Stimulated activated CD8-positive, alpha-beta memory T cell treated with anti-CD3 and anti-CD28 coated beads, Interleukin-15, amount 100 ng/mL, for 48 hours (primary cell): ENCODE data around the gene GPSM1.

Experiments used
- DNase-seq, 2 donors: peaks; one replicate each; pipeline ENCODE4 v3.0.0-alpha.2; 2020; ENCODE audit warnings: low read depth in 2 of 2

Gene GPSM1

GRCh38 chr9:136291306-136292025 is 35.9 kb upstream of the GPSM1 start:
- no peak for DNase-seq

GRCh38 chr9:136292026-136292538 is 35.3 kb upstream of the GPSM1 start:
- no peak for DNase-seq

DNA sequence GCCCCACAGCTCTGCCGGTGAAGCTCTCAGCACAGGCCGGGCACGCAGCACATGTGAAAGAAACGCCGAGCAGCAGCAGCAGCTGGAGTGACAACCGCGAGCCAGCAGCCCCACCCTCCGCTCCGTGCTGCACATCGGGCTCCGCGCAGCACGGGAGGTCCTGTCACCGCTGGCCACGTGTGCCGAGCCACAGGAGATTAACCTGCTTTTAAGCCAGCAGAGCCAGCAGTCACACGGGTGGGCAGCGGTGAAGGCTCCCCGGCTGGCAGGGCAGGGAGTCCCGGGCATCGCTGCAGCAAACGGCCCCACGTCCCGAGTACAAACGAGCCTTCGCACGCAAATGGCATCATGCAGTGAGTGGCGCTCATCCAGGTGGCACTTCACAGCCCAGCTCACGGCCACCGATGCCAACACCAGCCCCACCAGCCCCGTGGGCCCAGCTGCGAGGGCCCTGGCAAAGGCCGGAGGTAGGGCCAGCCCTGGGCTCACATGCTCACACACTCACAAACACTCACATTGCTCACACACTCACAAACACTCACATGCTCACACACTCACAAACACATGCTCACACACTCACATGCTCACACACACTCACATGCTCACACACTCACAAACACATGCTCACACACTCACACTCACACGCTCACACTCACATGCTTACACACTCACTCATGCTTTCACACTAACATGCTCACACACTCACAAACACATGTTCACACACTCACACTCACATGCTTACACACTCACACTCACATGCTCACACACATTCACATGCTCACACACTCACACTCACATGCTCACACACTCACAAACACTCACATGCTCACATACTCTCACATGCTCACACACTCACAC is 34.5 kb upstream of the GPSM1 start:
- no peak for DNase-seq

DNA sequence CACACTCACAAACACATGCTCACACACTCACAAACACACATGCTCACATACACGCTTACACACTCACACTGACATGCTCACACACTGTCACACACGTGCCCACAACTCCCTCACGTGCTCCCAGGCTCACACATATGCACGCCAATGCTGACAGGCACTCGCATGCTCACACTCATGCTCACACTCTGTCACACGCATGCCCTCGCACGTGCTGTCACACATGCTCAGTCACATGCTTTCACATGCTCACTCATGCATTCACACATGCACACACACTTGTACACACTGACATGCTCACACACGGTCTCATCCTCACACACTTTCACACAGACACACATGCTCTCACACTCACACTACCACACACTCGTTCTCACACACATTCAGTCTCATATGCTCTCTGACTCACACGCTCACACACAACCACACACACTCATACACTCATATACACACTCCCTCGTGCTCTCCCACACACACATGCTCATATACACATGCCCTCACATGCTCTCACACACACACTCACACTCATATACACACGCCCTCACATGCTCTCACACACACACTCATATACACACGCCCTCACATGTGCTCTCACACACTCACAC is 33.8 kb upstream of the GPSM1 start:
- no peak for DNase-seq

DNA sequence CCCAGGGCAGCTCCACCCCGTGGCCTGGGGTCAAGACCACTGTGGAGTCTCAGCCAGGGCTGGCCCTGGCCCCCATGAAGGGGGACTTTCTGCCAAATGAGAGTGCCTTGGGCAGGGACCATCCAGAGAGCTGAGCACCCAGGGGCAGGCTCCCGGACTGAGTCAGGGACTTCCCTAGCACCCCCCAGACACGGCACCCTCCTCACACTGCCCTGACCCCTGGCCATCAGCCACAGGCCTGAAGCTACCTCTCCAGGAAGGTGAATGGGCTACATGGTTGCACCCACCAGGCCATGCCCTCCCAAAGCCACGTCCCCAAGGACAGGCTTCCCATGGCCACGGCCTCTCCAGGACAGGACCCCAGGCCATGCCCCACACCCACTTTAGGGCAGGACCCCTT is 32.9 kb upstream of the GPSM1 start:
- no peak for DNase-seq

DNA sequence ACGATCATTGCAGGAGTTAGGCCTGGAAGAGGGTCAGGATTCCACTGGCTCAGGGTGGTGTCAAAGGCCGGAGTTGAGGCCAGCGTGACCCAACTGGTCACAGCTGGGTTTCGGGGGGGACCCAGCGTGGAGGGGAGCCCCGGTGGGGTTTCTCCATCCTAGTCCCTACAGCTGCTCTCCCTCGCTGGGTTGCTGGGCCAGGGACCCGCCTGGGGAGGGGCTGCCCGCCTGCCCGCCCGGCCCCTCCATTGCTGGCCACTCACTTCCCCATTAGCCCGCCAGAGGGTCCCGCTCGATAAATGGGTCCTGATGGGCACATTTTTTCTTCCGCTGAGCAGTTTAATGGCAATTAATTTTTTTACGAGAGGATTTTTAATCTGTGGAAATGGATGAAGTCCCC is 32.3 kb upstream of the GPSM1 start:
- no peak for DNase-seq

DNA sequence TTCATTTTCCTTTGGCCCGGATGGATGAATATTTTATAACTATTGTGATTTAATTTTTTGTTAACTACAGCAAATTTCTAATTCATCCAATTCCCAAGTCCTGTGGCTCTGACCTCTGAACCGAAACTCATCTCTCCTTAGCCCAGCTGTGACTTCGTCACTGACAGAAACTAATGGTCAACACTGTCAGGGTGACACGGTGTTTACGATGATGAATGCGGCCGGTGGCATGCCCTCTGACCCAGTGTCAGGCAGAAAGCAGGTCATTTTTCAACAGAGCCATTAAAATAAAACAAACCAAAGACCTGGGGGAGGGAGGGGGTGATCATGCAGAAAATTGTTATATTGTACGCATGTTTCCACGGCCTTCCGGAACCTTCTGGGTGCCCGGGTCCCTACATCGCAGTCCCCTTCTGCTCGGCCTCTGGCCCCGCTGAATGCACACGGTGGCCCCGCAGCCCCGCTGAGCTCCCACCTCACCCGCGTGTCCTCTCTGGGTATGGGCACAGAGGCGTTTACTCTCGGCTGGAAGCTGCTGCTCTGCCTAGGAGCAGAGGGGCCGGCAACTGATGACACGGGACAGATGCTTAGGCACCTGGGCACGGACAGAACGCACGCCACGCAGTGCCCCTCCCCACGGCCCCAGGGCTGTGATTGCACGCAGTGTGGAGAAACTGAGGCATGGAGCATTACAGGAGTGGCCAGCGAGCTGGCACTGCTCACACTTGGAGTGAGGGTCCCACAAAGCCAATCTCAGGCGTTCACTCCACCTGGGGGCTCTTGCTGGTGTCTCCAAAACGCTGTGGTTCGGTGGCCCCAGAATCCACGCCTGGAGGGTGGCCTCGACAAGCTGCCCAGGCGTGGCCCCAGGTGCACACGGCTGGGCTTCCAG is 31.6 kb upstream of the GPSM1 start:
- DNase-seq = no peak

GRCh38 chr9:136296434-136297015 is 30.8 kb upstream of the GPSM1 start:
- DNase-seq = no peak

GRCh38 chr9:136297016-136297691 is 30.2 kb upstream of the GPSM1 start:
- no peak for DNase-seq

DNA sequence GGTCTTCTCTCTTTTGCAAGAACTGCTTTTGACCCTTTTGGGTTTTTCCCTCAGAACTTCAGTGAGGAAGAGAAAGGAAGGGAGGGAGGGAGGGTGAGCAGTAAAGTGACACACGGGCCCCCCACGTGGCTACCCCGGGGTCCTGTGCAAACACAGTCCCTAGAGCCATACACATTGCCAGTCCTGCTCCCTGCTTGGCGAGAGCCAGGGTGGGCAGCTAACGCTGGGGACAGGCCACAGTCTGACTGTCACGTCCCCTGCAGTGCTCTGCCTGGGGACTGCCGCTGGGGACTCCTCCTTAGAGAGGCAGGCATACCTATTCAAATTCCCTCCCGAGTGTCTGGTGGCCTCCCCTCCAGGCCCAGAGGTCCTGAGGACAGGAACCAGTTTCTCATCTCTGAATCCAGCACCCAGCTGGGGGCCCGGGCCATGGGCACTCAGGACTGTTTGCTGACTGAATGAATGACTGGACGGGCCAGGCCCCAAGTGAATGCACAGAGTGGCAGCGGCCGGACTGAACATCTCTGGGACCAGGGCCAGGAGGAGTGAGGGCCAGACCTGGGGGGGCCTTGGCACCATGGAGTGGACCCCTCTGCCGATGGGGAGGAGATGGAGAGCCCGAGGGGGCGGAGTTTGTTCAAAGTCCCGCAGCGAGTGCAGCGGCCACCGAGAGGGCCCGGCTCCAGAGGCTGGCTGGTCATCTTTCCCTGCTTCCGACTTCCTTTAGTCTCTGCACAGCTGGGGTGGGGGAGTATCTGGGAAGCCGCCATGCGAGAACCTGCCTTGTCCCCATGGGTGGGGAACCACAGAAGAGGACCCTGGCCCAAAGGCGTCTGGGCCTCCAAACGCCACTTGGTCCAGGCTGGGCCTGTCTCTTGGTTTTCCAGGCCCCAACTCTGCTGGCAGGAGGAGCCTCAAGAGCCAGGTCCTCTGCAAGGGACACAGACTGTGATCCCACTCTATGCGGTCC is 29.3 kb upstream of the GPSM1 start:
- DNase-seq = no peak

DNA sequence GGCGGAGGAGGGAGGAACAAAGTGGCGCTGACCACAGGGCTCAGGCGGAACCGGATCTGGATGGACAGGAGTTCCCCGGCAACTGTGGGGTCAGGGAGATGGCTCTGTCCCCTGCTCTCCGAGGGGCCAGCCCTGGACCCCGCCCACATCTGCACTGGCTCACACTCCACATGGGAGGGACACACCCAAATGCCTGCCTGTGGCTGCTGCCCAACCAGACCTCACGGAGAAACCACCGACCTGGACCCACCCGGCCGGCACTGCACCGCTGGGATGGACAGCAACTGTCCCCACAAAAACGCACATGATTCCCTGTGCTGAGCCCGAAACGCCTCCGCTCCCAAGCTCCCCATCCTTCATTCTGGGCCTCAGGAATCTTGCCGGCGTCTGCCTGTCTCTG is 28.2 kb upstream of the GPSM1 start:
- no peak for DNase-seq

GRCh38 chr9:136299541-136299940 is 27.8 kb upstream of the GPSM1 start:
- no peak for DNase-seq

- DNase-seq = no peak
Measured at GRCh38 chr9:136300016-136300545, 27.3 kb upstream of the GPSM1 start.

DNA sequence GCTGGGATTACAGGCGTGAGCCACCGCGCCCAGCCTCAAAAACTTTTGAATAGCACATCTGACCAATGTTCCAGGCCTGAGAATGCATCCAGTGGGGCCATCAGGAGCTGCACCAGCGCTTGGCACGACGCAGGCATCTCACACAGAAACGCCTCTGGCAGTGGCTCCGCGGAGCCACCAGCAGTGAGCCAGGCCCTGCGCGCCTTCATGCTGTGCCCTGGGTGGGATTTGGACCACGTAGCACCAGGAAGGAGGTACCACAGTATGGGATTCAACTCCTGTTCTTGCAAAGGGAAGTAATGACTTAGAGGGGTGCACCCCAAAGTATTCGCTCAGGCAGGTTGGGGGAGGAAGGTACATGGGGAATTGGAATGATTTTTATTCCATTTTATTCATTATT is 26.5 kb upstream of the GPSM1 start:
- no peak for DNase-seq

- DNase-seq = no peak
Measured at GRCh38 chr9:136302527-136302926, 24.8 kb upstream of the GPSM1 start.

- DNase-seq = no peak
Measured at GRCh38 chr9:136303066-136303824, 24.1 kb upstream of the GPSM1 start.

GRCh38 chr9:136303825-136304416 is 23.4 kb upstream of the GPSM1 start, which contains the start of gene CCDC187:
CCDC187 (minus strand) TSS chr9:136304094; CDS start chr9:136303830, 264 bp downstream.
- DNase-seq = no peak

DNA sequence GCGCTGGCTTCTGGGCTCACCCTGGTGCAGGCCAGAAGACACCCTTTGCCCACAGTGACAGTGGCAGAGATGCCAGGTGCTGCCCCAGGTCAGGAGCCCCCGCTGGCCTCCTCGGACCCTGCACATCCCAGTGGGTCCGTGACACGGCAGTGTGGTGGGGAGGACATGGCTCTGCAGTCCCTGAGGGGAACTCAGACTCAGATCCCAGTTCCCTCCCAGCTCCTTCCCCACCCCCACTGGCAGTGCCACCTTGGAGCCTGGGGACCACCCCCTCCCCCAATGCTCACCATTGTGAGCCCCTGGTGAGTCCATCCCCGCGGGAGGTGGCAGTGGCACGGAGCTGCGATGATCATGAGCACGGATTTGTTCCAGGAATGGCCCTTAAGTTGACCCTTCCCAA is 22.9 kb upstream of the GPSM1 start:
- no peak for DNase-seq
